Measurements from ENCODE around the gene HSPG2. TPM values are rescaled to one million over a fixed set of nuclear protein-coding genes. Genes with fewer than 3 reads are reported as not detected.

Gene HSPG2
- total and polyA plus RNA-seq, 9 of the 15 experiments (the other 6 are each of a cell fraction or from before 2014, with no cell fraction given) = 0.14 to 160 (median 15.7) TPM

- TF ChIP-seq ZNF740 (CRISPR knock-in tag; IDR thresholded peaks at IDR 0.05) (peak; percentile 89), ZNF740 (tag; IDR thresholded peaks at IDR 0.05) (peak in 1 of 2 experiments; percentile 90; a peak in 2 of 4 replicates), SPI1 (IDR thresholded peaks at IDR 0.05; ENCODE audit: borderline replicate concordance, low read depth, low read length) (0 out of 2 replicates have a peak, but pooled peaks have one; percentile 18), ZNF124 (CRISPR knock-in tag; IDR thresholded peaks at IDR 0.05) (no peak), HMG20A (CRISPR knock-in tag; conservative IDR thresholded peaks at IDR 0.05) (no peak), HDGF (IDR thresholded peaks at IDR 0.05) (no peak), SMAD4 (CRISPR knock-in tag; conservative IDR thresholded peaks at IDR 0.05) (peak; percentile 90), PTBP1 (IDR thresholded peaks at IDR 0.05; ENCODE audit: low read depth, low read length) (no peak), SOX6 (IDR thresholded peaks at IDR 0.05) (peak; percentile 65), ZNF146 (CRISPR knock-in tag; IDR thresholded peaks at IDR 0.05; ENCODE audit: unreplicated experiment) (no peak), ATF1 (CRISPR knock-in tag; IDR thresholded peaks at IDR 0.05) (no peak), ATF1 (tag; IDR thresholded peaks at IDR 0.05) (peak; percentile 61), CEBPB (tag; IDR thresholded peaks at IDR 0.05) (peak; percentile 98), ATF4 (CRISPR knock-in tag; IDR thresholded peaks at IDR 0.05) (no peak), TCF3 (CRISPR knock-in tag; IDR thresholded peaks at IDR 0.05) (peak; percentile 86), ZNF184 (CRISPR knock-in tag; IDR thresholded peaks at IDR 0.05) (no peak), TAF7 (tag; IDR thresholded peaks at IDR 0.05) (no peak), AFF4 (CRISPR knock-in tag; IDR thresholded peaks at IDR 0.05) (no peak), TCF7 (IDR thresholded peaks at IDR 0.05; ENCODE audit: borderline replicate concordance) (0 out of 2 replicates have a peak, but pooled peaks have one; percentile 59), ZNF12 (CRISPR knock-in tag; IDR thresholded peaks at IDR 0.05) (no peak), ZNF324 (CRISPR knock-in tag; IDR thresholded peaks at IDR 0.05) (peak; percentile 15; the same call in 1 of the 2 replicates), HLTF (IDR thresholded peaks at IDR 0.05) (no peak), ZBTB17 (CRISPR knock-in tag; IDR thresholded peaks at IDR 0.05) (peak; percentile 55; the same call in 1 of the 2 replicates), ILK (tag; IDR thresholded peaks at IDR 0.05; ENCODE audit: borderline replicate concordance, low read depth) (no peak), CHD1 (IDR thresholded peaks at IDR 0.05; ENCODE audit: low read length) (peak; percentile 11), MAFK (IDR thresholded peaks at IDR 0.05; ENCODE audit: low read length) (no peak)
These were observed 30.7 kb downstream of the HSPG2 start (continued) for GRCh38 chr1:21906173-21907078.
